Left lung (tissue), 10 donors: ENCODE results near the gene EPHA4. TPM values are rescaled to one million over a fixed set of nuclear protein-coding genes. Genes with fewer than 3 reads are reported as not detected.
A peak's percentile ranks its signal among the peaks of the same experiment; 100 is the strongest.

Experiments used
- ATAC-seq: fragments of 200-7000 bp; cut with Tn5 transposase; one replicate; pipeline ENCODE4 v1.9.1; 2020; ENCODE audit warnings: moderate library complexity
- DNase-seq, 4 donors: peaks; one replicate each; pipeline ENCODE4 v3.0.0-alpha.2; 2013 to 2020
- H3K27ac ChIP-seq, 2 donors: fragments of 200-600 bp; sonication (generic) in 1 of 2; one replicate each; pipeline versions ENCODE4 v1.5.0 to v1.8.0; 2020 to 2021
- H3K27me3 ChIP-seq, 2 donors: fragments of 200-600 bp; sonication (generic) in 1 of 2; one replicate each; pipeline versions ENCODE4 v1.5.0 to v1.8.0; 2020 to 2021
- H3K36me3 ChIP-seq, 2 donors: fragments of 200-600 bp; sonication (generic) in 1 of 2; one replicate each; pipeline versions ENCODE4 v1.5.0 to v1.8.0; 2020 to 2021
- H3K4me1 ChIP-seq, 2 donors: fragments of 200-600 bp; one replicate each; pipeline ENCODE4 v1.8.0; 2021
- H3K4me3 ChIP-seq, 2 donors: fragments of 200-600 bp; sonication (generic) in 1 of 2; one replicate each; pipeline versions ENCODE4 v1.5.0 to v1.8.0; 2020 to 2021; ENCODE audit warnings: mild to moderate bottlenecking in 1 of 2
- H3K9me3 ChIP-seq, 2 donors: fragments of 200-600 bp; sonication (generic) in 1 of 2; one replicate each; pipeline versions ENCODE4 v1.5.0 to v1.8.0; 2020 to 2021
- intact Hi-C, 2 donors: fragments of 100-400 bp; cut with DNase I; formaldehyde crosslinking; loops; one replicate each; pipeline versions ENCODE4 v1.11.2 to v1.14.2; 2022
- polyA plus RNA-seq, 6 donors: library from polyadenylated mRNA; unstranded; fragments of 120-200 nt; gene quantifications; one replicate each; pipeline ENCODE4 v1.2.1, GENCODE V29; 2013; ENCODE audit not compliant: insufficient read length in 6 of 6
- total RNA-seq, 2 donors: library from RNA; stranded (reverse); fragmentation: NEBNext Ultra II Directional; extraction: Animal tissue kit (Norgen Biotek cat#: 25700); gene quantifications; one replicate each; pipeline ENCODE4 v1.2.1, GENCODE V29; 2021
- TF ChIP-seq, protein P1 (sequence below), 2 donors: fragments of 200-600 bp; sonication (generic) in 1 of 2; IDR thresholded peaks; one replicate each; pipeline versions ENCODE4 v1.5.0 to v1.8.0; 2021; ENCODE audit warnings: antibody characterized with exemption in 2 of 2
- donor health status: DM: no; HTN: yes; CAD: no.
- donor health status: DM: no; HTN: no; CAD: no.

Gene EPHA4
- total and polyA plus RNA-seq, 8 donors, result 17.7 to 41.0 (median 24.8) TPM

DNA sequence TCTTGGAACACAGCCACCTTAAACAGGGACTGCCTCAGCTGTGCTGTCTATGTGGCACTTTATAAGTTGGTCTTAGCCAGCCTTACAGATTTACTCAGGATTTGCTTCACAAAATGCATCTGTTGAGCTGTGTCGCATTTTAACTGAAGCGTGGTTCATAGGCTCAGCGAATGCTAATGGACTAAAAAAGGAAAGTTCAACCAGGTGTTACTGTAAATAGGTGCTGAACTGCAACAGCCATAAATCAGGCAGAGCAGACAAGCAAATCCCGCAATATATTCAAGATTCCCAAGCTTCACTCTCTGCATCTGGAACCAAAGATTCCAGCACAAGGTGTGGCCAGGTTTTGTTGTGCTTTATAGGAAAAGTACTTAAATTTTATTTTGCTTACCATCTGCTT is 130.0 kb downstream of the EPHA4 start:
- Histone ChIP-seq H3K4me3 (no peak overlapping the region), H3K27ac (no peak overlapping the region), H3K27me3 (no peaks in the 10 kb centered on the region), H3K9me3 (no peaks in the 10 kb centered on the region), H3K4me1 (peaks cover 8% of the 10 kb centered on the region in 2 donors), H3K36me3 (no peaks in the 10 kb centered on the region)
- intact Hi-C loops, result no loop called here
- TF ChIP-seq, protein P1, sequence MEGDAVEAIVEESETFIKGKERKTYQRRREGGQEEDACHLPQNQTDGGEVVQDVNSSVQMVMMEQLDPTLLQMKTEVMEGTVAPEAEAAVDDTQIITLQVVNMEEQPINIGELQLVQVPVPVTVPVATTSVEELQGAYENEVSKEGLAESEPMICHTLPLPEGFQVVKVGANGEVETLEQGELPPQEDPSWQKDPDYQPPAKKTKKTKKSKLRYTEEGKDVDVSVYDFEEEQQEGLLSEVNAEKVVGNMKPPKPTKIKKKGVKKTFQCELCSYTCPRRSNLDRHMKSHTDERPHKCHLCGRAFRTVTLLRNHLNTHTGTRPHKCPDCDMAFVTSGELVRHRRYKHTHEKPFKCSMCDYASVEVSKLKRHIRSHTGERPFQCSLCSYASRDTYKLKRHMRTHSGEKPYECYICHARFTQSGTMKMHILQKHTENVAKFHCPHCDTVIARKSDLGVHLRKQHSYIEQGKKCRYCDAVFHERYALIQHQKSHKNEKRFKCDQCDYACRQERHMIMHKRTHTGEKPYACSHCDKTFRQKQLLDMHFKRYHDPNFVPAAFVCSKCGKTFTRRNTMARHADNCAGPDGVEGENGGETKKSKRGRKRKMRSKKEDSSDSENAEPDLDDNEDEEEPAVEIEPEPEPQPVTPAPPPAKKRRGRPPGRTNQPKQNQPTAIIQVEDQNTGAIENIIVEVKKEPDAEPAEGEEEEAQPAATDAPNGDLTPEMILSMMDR (IDR thresholded peaks at IDR 0.05), result no peak
- ATAC-seq (peak; percentile 40), DNase-seq (peak in 1 of 4 donors; percentile 20)

DNA sequence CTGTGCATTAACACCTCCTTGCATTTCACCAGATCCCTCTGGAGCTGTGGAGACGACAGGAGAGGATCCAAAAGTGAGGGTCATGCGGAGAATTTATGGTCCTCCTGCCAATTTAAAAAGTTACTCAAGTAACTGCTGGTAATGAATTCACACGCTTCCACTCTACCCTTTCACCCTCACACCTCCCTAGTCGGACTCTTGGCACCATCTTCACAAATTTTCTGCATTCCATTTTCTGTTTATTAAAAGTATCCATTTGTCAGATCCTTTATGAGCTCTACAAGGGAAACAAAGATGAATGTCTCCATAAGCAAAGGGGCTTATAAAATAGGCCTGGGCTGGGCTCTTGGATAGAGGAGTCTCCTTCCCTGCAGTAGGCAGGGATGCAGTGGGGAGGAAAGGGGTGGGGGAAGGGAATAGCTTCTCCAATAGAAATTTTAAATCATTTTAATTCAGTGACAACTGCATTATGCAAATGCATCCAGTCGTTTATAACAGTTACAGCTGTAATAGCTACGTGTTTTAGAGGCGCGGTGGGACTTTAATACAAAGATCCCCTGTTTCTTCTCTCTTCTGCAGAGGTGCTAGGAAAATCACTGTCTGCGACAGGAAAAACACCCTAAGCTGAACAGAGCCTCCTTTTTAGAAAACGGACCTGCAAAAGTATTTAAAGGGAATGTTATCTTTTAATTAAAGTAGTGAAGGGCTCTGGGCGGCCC is 132.2 kb downstream of the EPHA4 start:
- Histone ChIP-seq H3K4me1 (peaks cover 8% of the 10 kb centered on the region in 2 donors), H3K27ac (no peak overlapping the region), H3K9me3 (no peaks in the 10 kb centered on the region), H3K27me3 (no peaks in the 10 kb centered on the region), H3K36me3 (no peaks in the 10 kb centered on the region), H3K4me3 (no peak overlapping the region)
- intact Hi-C loops, result no loop called here
- TF ChIP-seq, protein P1 (IDR thresholded peaks at IDR 0.05), result no peak
- DNase-seq (no peak), ATAC-seq (no peak)

DNA sequence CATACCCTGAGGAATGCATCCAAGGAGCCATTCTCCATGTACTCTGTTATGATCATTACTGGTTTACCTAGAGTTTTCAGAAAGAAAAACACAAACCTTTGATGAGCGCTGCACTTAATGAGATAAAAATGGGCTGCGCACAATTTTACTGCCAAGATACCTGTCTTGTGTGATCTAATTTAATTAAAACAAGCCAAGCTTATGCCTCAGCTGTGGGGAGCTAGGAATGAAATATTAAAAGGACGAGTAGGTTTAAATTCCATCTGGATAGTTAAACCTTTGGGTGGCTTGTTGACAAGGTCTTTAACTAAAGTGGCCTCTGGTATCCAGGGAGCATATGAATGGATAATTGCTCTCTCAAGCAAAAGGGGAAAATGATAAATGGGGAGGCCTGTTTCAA is 135.0 kb downstream of the EPHA4 start:
- no peak overlapping the region for H3K27ac ChIP-seq
- no peaks in the 10 kb centered on the region for H3K4me1 ChIP-seq
- no peaks in the 10 kb centered on the region for H3K27me3 ChIP-seq
- intact Hi-C loops, result no loop called here
- DNase-seq, result no peak
- H3K36me3 ChIP-seq, result no peaks in the 10 kb centered on the region
- TF ChIP-seq, protein P1 (IDR thresholded peaks at IDR 0.05), result no peak
- no peak overlapping the region for H3K4me3 ChIP-seq
- no peak for ATAC-seq
- no peaks in the 10 kb centered on the region for H3K9me3 ChIP-seq

DNA sequence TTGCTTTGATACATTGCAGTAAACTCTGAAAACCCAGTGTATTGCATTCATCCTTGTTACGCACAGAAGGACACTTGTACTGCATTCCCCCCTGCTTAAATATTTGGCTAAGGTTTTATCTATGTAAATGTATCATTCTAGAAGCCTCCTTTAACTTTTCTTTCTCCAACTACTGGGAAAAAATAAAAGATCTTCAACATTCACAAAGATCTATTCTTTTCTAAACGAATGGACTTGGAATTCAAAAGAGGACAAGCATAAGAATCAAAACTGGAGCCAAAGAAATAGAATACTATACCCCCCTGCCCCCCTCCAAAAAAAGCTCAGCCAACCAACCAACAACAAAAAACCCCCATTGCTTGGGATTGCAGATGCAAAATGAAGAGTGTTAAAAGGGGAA is 136.9 kb downstream of the EPHA4 start:
- Histone ChIP-seq H3K36me3 (no peaks in the 10 kb centered on the region), H3K9me3 (no peaks in the 10 kb centered on the region), H3K4me3 (no peak overlapping the region), H3K4me1 (no peaks in the 10 kb centered on the region), H3K27ac (no peak overlapping the region), H3K27me3 (no peaks in the 10 kb centered on the region)
- no peak for DNase-seq
- TF ChIP-seq, protein P1 (IDR thresholded peaks at IDR 0.05), result no peak
- intact Hi-C loops, result no loop called here
- ATAC-seq, result no peak

DNA sequence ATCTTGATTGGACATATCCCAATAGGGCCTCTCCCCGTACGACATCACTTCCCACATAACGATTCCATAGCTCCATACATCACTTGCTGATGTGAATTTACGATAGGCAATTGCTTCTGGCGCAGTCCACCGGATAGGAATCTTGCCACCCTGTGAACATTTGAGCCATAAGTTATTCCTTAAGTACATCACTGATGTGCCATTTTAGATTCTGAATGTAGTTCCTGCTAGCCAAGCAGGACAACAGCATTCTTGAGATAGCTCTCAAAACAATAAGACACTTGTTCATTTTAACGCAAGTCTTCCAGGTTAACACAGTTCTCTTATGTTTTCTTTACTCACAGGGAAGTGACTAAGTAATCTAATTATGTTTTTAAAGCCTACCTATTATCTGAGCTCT is 138.0 kb downstream of the EPHA4 start:
- ATAC-seq, result no peak
- intact Hi-C loops, result no loop called here

More for the DNA sequence above, 138.0 kb downstream of the EPHA4 start:
- Histone ChIP-seq H3K27ac (no peak overlapping the region), H3K27me3 (no peaks in the 10 kb centered on the region), H3K9me3 (no peaks in the 10 kb centered on the region), H3K4me3 (no peak overlapping the region), H3K36me3 (no peaks in the 10 kb centered on the region), H3K4me1 (no peaks in the 10 kb centered on the region)
- TF ChIP-seq, protein P1 (IDR thresholded peaks at IDR 0.05), result no peak
- no peak for DNase-seq
